Gastrocnemius medialis (tissue), 4 donors: ENCODE results near the gene ZFYVE26.

ENCODE experiments used
- POLR2A ChIP-seq, 2 donors: fragments of 450-650 bp; IDR thresholded peaks; one replicate each; pipeline ENCODE4 v1.6.1; 2017; ENCODE audit warnings: antibody characterized with exemption in 2 of 2, mild to moderate bottlenecking in 2 of 2, moderate library complexity in 2 of 2
- TF ChIP-seq, protein P1 (sequence below), 5 experiments: fragments of 450-650 bp in 3 of 5; fragments of 200-600 bp in 2 of 5; sonication (generic) in 2 of 5; IDR thresholded peaks in 4 of 5; conservative IDR thresholded peaks in 1 of 5; 1 replicate in 4 of 5; 2 replicates in 1 of 5; pipeline ENCODE4 v1.5.1; 2016 to 2019; ENCODE audit warnings: antibody characterized with exemption in 5 of 5, mild to moderate bottlenecking in 3 of 5, moderate library complexity in 3 of 5

- TF ChIP-seq, protein P1, sequence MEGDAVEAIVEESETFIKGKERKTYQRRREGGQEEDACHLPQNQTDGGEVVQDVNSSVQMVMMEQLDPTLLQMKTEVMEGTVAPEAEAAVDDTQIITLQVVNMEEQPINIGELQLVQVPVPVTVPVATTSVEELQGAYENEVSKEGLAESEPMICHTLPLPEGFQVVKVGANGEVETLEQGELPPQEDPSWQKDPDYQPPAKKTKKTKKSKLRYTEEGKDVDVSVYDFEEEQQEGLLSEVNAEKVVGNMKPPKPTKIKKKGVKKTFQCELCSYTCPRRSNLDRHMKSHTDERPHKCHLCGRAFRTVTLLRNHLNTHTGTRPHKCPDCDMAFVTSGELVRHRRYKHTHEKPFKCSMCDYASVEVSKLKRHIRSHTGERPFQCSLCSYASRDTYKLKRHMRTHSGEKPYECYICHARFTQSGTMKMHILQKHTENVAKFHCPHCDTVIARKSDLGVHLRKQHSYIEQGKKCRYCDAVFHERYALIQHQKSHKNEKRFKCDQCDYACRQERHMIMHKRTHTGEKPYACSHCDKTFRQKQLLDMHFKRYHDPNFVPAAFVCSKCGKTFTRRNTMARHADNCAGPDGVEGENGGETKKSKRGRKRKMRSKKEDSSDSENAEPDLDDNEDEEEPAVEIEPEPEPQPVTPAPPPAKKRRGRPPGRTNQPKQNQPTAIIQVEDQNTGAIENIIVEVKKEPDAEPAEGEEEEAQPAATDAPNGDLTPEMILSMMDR (IDR thresholded peaks at IDR 0.05 in 4 of 5, conservative IDR thresholded peaks at IDR 0.05 in 1 of 5): no peak
- TF ChIP-seq POLR2A (IDR thresholded peaks at IDR 0.05): no peak
These were observed 94.5 kb downstream of the ZFYVE26 start for GRCh38 chr14:67721875-67722274.
